Vagina (tissue), 2 donors: ENCODE data around the gene WDFY2. TPM values are rescaled to one million over a fixed set of nuclear protein-coding genes. Genes with fewer than 3 reads are reported as not detected.

Source experiments
- DNase-seq, 2 donors: peaks; one replicate each; pipeline ENCODE4 v3.0.0-alpha.2; 2017; ENCODE audit errors: extremely low spot score in 2 of 2
- H3K27ac ChIP-seq: fragments of 200-600 bp; sonication (generic); one replicate; pipeline ENCODE4 v1.5.1; 2019
- H3K27me3 ChIP-seq: fragments of 200-600 bp; sonication (generic); one replicate; pipeline ENCODE4 v1.5.1; 2019
- H3K36me3 ChIP-seq, 2 donors: fragments of 200-600 bp; sonication (generic); one replicate each; pipeline ENCODE4 v1.5.1; 2017 to 2019
- H3K4me1 ChIP-seq: fragments of 200-600 bp; sonication (generic); one replicate; pipeline ENCODE4 v1.5.1; 2019
- H3K4me3 ChIP-seq, 2 donors: fragments of 200-600 bp; sonication (generic); 1 replicate in 1 of 2; 2 replicates in 1 of 2; pipeline ENCODE4 v1.5.1; 2016 to 2019
- H3K9me3 ChIP-seq: fragments of 200-600 bp; sonication (generic); one replicate; pipeline ENCODE4 v1.5.1; 2019
- POLR2A ChIP-seq, 2 donors: fragments of 450-650 bp; IDR thresholded peaks; one replicate each; pipeline ENCODE4 v1.6.1; 2017; ENCODE audit warnings: antibody characterized with exemption in 2 of 2, mild to moderate bottlenecking in 2 of 2, moderate library complexity in 2 of 2
- POLR2AphosphoS5 ChIP-seq, 2 donors: sonication (generic); formaldehyde crosslinking; IDR thresholded peaks; one replicate each; pipeline ENCODE4 v1.9.0; 2017; ENCODE audit warnings: antibody characterized with exemption in 2 of 2, mild to moderate bottlenecking in 2 of 2, low read depth in 1 of 2; ENCODE audit not compliant: insufficient read depth in 1 of 2
- intact Hi-C: fragments of 100-400 bp; cut with DNase I; formaldehyde crosslinking; loops from one replicate; pipeline ENCODE4 v1.15.1; 2023
- total RNA-seq: library from RNA; depleted of rRNA; stranded (reverse); fragments of >200 nt; gene quantifications from one replicate; pipeline ENCODE4 v1.2.3, GENCODE V29; 2016
- TF ChIP-seq, protein P1 (sequence below), 3 experiments: fragments of 450-650 bp in 2 of 3; fragments of 200-600 bp in 1 of 3; sonication (generic) in 1 of 3; IDR thresholded peaks; one replicate each; pipeline ENCODE4 v1.5.1; 2017 to 2019; ENCODE audit warnings: antibody characterized with exemption in 3 of 3, mild to moderate bottlenecking in 2 of 3, moderate library complexity in 2 of 3

Gene WDFY2
- total RNA-seq, 1 donor from 2014 or later = 26.3 TPM

DNA sequence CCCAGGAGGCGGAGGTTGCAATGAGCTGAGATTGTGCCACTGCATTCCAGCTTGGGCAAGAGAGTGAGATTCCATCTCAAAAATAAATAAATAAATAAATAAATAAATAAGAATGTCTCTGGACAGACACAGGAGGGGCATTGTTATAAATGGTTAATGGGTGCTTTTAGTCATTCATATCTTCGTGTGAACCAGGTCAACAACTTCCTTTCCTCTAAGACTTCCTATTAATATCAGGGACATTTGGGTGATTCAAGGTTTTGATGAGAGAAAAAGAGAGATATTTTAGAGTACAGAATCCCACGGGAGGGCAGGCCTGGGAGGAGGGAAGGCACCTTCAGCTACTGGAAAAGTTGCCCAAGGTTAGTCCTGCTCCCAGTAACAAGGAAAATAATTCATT is 195.8 kb downstream of the WDFY2 start:
- Histone ChIP-seq H3K4me3 (no peak overlapping the region), H3K27ac (no peak overlapping the region), H3K36me3 (no peaks in the 10 kb centered on the region), H3K9me3 (no peaks in the 10 kb centered on the region), H3K27me3 (no peaks in the 10 kb centered on the region), H3K4me1 (no peaks in the 10 kb centered on the region)
- TF ChIP-seq POLR2AphosphoS5 (IDR thresholded peaks at IDR 0.05; ENCODE audit: insufficient read depth in 1 of 2, low read depth in 1 of 2) (no peak), POLR2A (IDR thresholded peaks at IDR 0.05) (no peak)
- TF ChIP-seq, protein P1, sequence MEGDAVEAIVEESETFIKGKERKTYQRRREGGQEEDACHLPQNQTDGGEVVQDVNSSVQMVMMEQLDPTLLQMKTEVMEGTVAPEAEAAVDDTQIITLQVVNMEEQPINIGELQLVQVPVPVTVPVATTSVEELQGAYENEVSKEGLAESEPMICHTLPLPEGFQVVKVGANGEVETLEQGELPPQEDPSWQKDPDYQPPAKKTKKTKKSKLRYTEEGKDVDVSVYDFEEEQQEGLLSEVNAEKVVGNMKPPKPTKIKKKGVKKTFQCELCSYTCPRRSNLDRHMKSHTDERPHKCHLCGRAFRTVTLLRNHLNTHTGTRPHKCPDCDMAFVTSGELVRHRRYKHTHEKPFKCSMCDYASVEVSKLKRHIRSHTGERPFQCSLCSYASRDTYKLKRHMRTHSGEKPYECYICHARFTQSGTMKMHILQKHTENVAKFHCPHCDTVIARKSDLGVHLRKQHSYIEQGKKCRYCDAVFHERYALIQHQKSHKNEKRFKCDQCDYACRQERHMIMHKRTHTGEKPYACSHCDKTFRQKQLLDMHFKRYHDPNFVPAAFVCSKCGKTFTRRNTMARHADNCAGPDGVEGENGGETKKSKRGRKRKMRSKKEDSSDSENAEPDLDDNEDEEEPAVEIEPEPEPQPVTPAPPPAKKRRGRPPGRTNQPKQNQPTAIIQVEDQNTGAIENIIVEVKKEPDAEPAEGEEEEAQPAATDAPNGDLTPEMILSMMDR (IDR thresholded peaks at IDR 0.05) = no peak
- DNase-seq = no peak
- intact Hi-C loops = no loop called here

DNA sequence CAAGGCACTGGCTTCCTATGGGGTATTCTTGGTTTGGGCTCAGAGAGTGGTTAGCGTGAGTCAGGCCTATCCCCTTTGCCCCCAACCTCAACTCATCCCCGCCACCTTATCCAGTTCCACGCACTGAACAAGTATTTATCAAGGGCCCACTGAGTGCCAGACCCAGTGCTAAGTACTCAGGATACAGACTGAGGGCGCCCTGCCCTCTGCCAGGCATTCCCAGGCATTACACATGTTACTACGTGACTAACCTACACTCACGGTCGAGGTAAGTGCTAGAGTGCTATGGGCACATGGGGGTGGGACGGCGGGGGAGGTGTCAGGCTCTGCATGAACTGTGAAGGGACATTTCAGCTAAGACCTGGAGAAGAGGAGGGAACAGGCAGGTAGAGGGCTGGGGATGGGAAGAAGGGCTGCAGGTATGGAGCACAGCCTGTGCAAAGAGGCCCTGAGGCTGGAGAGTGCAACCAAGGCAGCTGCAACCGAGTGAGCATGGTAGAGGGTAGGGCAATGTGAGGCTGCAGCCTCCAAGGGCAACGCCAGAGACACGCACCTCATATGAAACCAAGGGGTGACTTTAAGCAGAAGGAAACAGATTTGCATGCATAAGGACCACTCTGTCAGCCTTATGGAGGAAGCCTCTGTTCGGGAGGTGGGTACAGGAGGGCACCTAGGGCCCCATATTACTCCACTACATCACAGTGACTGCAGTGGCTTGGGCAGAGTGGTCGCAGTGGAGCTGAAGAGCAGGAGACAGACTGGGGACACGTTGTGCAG is 197.2 kb downstream of the WDFY2 start:
- DNase-seq = no peak
- H3K4me3 ChIP-seq = no peak overlapping the region
- H3K27ac ChIP-seq = no peak overlapping the region
- no peaks in the 10 kb centered on the region for H3K9me3 ChIP-seq
- intact Hi-C loops = no loop called here
- H3K27me3 ChIP-seq = no peaks in the 10 kb centered on the region
- H3K4me1 ChIP-seq = peaks cover 9% of the 10 kb centered on the region
- TF ChIP-seq POLR2AphosphoS5 (IDR thresholded peaks at IDR 0.05; ENCODE audit: insufficient read depth in 1 of 2, low read depth in 1 of 2) (no peak), POLR2A (IDR thresholded peaks at IDR 0.05) (no peak)
- TF ChIP-seq, protein P1 (IDR thresholded peaks at IDR 0.05) = no peak
- H3K36me3 ChIP-seq = no peaks in the 10 kb centered on the region

DNA sequence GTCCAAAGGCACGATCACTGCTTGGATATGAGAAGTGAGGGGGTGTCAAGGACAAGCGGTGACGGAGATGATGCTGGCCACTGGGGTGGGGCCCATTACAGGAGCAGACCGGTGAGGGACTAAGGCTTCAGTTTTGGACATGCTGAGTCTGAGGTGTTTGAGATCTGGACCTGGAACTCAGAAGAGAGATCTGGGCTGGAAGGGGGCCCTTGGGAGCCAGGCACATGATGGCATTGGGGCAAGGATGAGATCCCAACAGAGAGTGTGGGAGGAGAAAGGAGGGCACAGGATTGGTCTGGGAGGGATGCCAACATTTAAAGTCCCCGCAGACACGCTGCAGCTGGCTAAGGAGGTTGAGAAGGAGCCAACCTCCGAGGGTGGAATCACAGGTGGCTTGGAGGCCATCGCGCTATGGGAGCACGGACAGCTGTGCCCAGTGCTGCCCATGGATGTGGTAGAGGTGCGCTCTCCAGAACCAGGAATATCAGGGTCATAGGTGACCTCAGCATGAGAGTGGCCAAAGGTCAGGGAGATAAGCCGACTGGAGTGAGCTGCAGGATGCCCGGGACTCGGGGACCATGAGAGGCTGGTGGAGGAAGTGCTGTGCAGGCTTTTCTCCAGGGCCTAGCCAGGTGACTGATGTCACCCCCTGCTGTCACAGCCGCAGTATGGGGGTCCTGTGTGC is 197.9 kb downstream of the WDFY2 start:
- no peak overlapping the region for H3K4me3 ChIP-seq
- H3K27me3 ChIP-seq = no peaks in the 10 kb centered on the region
- no peak overlapping the region for H3K27ac ChIP-seq
- DNase-seq = no peak
- intact Hi-C loops = no loop called here
- H3K9me3 ChIP-seq = no peaks in the 10 kb centered on the region
- H3K4me1 ChIP-seq = peaks cover 16% of the 10 kb centered on the region
- TF ChIP-seq, protein P1 (IDR thresholded peaks at IDR 0.05) = no peak
- TF ChIP-seq POLR2A (IDR thresholded peaks at IDR 0.05) (no peak), POLR2AphosphoS5 (IDR thresholded peaks at IDR 0.05; ENCODE audit: insufficient read depth in 1 of 2, low read depth in 1 of 2) (no peak)
- no peaks in the 10 kb centered on the region for H3K36me3 ChIP-seq

DNA sequence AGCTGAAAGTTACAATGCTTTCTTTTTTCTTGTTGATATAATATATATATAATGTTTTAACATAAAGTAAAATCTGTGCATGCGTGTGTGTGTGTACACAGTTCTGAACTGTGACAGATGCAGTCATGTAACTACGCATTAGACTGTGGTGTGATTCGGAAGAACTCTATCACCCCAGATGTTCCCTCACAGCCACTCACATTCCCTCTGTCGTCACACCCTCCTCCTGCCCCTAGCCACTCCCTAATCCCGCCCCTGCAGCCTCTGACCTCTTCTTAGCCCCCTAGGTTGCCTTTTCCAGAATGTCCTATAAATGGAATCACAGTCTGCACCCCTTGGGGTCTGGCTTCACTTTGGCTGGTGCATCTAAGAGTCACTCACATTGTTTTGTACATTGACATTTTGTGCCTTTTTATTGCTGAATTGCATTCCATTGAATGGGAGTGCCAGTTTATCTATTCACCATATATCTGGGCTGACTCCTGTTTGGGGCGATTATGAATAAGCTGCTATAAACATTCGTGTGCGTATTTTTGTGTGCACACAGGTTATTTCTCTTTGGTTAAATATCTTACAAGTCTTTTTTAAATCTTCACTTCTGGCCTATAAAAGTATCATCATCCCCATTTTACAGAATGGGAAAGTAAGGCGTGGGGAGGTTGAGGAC is 199.3 kb downstream of the WDFY2 start:
- H3K4me1 ChIP-seq = peaks cover 18% of the 10 kb centered on the region
- H3K4me3 ChIP-seq = no peak overlapping the region
- intact Hi-C loops = no loop called here
- TF ChIP-seq POLR2A (IDR thresholded peaks at IDR 0.05) (no peak), POLR2AphosphoS5 (IDR thresholded peaks at IDR 0.05; ENCODE audit: insufficient read depth in 1 of 2, low read depth in 1 of 2) (no peak)
- TF ChIP-seq, protein P1 (IDR thresholded peaks at IDR 0.05) = no peak
- no peaks in the 10 kb centered on the region for H3K36me3 ChIP-seq
- H3K9me3 ChIP-seq = no peaks in the 10 kb centered on the region
- no peak overlapping the region for H3K27ac ChIP-seq
- H3K27me3 ChIP-seq = no peaks in the 10 kb centered on the region
- DNase-seq = no peak
